ENCODE results near the gene RNF150. TPM values are rescaled to one million over a fixed set of nuclear protein-coding genes. Genes with fewer than 3 reads are reported as not detected.

RNF150 gene
- total RNA-seq, 2 experiments from 2014 or later, result 0.02 to 0.14 TPM

DNA sequence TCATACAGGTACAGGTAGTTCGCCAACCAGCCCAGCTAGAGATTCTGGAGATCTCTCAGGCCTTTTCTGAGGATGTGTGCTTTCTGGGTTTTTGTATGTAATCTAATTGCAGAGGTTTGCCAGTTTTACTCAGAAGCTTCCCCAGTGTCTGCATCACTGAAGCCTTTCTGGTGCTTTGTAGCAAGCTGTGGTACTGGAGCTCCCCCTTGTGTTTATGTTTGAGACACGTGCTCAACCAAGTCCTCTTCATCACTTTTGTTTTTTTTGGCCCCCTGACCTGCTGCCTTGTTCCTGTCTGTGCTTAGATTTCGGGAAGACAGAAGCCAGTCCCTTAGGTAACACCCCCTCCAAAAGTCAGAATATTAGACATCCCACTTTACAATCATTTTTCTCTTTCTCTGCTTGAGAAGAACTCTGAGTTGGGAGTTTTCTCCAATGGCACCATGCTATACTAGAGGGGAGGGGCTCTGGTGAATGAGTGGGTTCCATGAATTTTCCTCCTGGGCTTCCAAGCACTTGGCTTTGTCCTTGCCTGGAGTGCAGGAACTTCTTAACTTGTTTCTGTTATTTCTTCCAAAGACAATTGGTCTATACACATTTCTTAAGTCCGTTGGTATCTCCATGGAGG is 248.7 kb downstream of the RNF150 start:
- CTCF ChIA-PET, result interaction anchor here (0.6 to 1.6 kb wide), 6 partner anchors 10 to 112 kb away, joined by 3 to 4 read pairs (median 4); no protein-coding TSS in a partner anchor
- intact Hi-C loops (cut with DNase I, micrococcal nuclease), result loop anchor here in 1 of 2 experiments (1.0 kb wide), 1 partner anchor 23 kb away; no protein-coding TSS in a partner anchor
- Mint-ChIP-seq H3K4me1 (no peaks in the 10 kb centered on the region), H3K27me3 (peaks cover 4% of the 10 kb centered on the region), H3K9me3 (ENCODE audit: low read depth) (peaks cover 11% of the 10 kb centered on the region), H3K36me3 (ENCODE audit: low read depth) (peaks cover 2% of the 10 kb centered on the region), H3K27ac (no peak overlapping the region), H3K4me3 (no peak overlapping the region)
- ATAC-seq, result no peak
- POLR2A ChIA-PET, result no interaction called here
- peak; percentile 49 for DNase-seq

DNA sequence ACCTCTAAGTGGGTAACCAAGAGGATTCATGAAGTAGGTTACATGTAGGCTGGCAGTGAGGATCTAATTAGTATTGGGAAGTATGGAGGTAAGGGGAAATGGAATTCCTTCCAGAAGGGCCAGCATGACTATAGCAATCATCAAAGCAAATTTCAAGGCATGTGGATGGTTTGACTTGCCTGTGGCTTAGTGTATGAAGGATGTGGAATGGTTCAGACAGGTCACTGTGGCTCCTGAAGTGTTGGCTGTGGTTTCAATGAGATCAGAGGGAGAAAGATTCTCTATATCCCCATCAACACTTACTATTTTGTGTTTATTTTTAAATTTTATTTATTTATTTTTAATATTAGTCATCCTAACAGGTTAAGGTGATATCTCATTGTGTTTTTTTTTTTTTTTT is 255.5 kb downstream of the RNF150 start:
- POLR2A ChIA-PET, result no interaction called here
- Mint-ChIP-seq H3K4me3 (no peak overlapping the region), H3K27ac (no peak overlapping the region), H3K4me1 (no peaks in the 10 kb centered on the region), H3K27me3 (peaks cover 2% of the 10 kb centered on the region), H3K36me3 (ENCODE audit: low read depth) (peaks cover 2% of the 10 kb centered on the region), H3K9me3 (ENCODE audit: low read depth) (peaks cover 7% of the 10 kb centered on the region)
- ATAC-seq (no peak), DNase-seq (no peak)
- CTCF ChIA-PET, result no interaction called here
- intact Hi-C loops (cut with DNase I, micrococcal nuclease), result no loop called here

DNA sequence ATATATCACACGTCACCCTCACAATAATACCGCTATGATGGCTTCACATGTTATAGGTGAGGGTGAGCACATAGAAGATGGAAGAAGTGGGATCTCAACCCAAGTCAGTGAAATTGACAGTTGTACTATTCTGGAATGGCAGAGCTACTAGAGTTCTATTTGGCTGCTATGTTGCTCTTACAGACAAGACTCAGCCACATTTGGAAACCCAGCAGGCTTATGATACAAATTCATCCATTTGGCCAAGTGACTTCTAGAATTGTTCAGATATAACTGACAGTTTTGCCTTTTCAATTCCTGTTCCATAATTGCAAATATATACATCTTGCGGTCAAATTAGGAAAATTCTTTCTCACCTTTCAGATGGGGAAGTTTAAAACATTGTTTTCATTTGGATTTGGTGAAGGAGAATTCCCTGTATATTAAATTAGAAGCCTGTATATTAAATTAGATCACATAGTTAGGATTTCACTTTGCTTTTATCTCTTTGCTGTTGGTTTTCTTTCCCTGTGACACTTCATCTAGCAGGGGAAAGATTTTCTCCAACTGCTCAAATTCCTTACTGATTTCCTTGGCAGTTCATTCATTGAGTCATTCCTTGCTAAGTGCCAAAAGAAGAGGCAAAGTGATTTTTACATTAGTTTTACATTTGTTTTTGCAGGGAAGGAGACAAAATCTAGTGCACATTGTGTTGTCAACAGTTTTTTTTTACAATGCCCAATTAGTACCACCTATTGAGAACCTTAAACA is 256.5 kb downstream of the RNF150 start:
- ChIA-PET CTCF (no interaction called here), POLR2A (no interaction called here)
- intact Hi-C loops (cut with DNase I, micrococcal nuclease), result no loop called here
- no peaks in the 10 kb centered on the region for H3K36me3 Mint-ChIP-seq (ENCODE audit: low read depth)
- no peaks in the 10 kb centered on the region for H3K27me3 Mint-ChIP-seq
- ATAC-seq, result no peak
- no peak overlapping the region for H3K27ac Mint-ChIP-seq
- H3K4me1 Mint-ChIP-seq, result no peaks in the 10 kb centered on the region
- no peak for DNase-seq
- H3K4me3 Mint-ChIP-seq, result no peak overlapping the region
- H3K9me3 Mint-ChIP-seq (ENCODE audit: low read depth), result peaks cover 5% of the 10 kb centered on the region

DNA sequence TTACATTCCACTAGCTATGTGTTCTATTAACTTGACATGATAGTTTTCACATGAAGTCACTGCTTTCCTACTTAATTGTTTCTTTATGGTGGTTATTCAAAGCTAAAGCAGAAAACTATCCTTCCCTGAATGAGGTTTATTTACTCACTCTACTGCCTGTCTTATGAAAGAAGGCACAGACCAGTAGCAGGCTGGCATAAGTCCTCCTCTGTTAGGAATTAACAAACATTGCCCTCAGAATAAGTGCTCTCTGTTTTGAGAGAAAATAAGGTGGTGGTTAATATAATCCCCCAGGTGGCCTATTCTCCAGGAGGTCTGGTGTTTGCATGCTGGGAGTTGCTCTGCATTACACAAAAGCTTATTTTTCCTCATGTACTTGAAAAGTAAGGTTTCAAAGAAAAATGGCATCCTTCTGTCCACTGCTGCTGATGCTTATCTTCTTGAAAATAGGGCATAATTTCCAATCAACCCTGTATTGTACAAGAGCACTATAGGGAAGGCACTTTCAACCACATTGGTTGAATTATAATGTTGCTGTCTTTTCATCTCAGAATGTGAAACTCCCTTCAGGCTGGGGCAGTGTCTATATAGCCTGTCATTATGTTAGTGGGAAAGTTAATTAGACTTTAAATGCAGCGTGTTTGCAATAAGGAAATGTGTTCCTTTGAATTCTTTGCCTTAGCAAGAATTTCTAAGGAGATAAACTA is 257.4 kb downstream of the RNF150 start:
- H3K4me1 Mint-ChIP-seq, result no peaks in the 10 kb centered on the region
- no peak overlapping the region for H3K27ac Mint-ChIP-seq
- intact Hi-C loops (cut with DNase I, micrococcal nuclease), result no loop called here
- ChIA-PET CTCF (interaction anchor here (0.6 to 0.7 kb wide), 2 partner anchors 49 to 482 kb away, joined by 3 read pairs; no protein-coding TSS in a partner anchor), POLR2A (no interaction called here)
- no peak overlapping the region for H3K4me3 Mint-ChIP-seq
- H3K27me3 Mint-ChIP-seq, result no peaks in the 10 kb centered on the region
- DNase-seq (no peak), ATAC-seq (no peak)
- H3K36me3 Mint-ChIP-seq (ENCODE audit: low read depth), result no peaks in the 10 kb centered on the region
- peaks cover 5% of the 10 kb centered on the region for H3K9me3 Mint-ChIP-seq (ENCODE audit: low read depth)

DNA sequence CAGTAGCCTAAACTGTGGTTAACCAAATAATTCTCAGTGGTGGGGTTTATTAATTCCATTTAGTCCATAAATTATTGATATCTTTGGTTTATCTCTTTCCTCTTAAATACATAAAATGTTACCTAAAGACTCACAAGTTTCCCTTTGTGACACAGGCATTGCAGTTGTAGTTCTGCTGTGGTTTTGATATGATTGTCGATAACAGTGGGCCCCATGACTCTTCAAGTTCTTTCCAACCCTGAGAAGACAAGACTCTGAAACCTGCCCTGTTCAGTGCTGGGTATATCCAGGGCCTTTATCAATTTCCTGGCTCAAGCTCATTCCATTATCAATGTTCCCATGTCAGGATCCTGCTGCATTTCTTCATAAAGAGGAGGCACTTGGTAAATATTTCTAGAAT is 259.2 kb downstream of the RNF150 start:
- no peak overlapping the region for H3K27ac Mint-ChIP-seq
- POLR2A ChIA-PET, result no interaction called here
- H3K4me3 Mint-ChIP-seq, result no peak overlapping the region

DNA sequence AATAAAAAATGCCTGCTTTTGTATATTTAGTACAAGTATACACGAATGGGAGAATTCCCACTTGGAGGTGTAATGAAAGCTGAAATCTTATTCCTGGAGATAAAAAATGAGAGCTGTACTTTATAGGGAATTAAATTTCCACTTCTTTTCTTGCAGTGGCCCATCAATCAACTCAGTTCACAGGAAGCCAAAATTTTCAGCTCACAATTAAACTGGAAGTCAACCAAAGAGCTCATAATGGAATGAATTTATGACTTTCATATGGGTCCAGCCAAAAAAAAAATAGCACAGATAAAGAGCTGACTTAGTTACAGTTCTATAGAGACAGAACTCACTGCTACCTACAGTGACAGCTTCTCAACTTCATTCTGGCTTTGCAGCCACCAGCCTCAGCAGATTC is 261.9 kb downstream of the RNF150 start:
- no peak overlapping the region for H3K4me3 Mint-ChIP-seq
- no peak overlapping the region for H3K27ac Mint-ChIP-seq
- intact Hi-C loops (cut with DNase I, micrococcal nuclease), result no loop called here
- H3K27me3 Mint-ChIP-seq, result no peaks in the 10 kb centered on the region
- H3K9me3 Mint-ChIP-seq (ENCODE audit: low read depth), result no peaks in the 10 kb centered on the region
- ChIA-PET CTCF (interaction anchor here (1.2 kb wide), 1 partner anchor 13 kb away, joined by 4 read pairs; no protein-coding TSS in a partner anchor), POLR2A (interaction anchor here (0.5 kb wide), 1 partner anchor 33 kb away, joined by 3 read pairs; no protein-coding TSS in a partner anchor)
- no peak for DNase-seq
- ATAC-seq, result no peak
- H3K4me1 Mint-ChIP-seq, result no peaks in the 10 kb centered on the region
- H3K36me3 Mint-ChIP-seq (ENCODE audit: low read depth), result no peaks in the 10 kb centered on the region

More for the DNA sequence above, 259.2 kb downstream of the RNF150 start:
- no peaks in the 10 kb centered on the region for H3K4me1 Mint-ChIP-seq
- intact Hi-C loops (cut with DNase I, micrococcal nuclease), result no loop called here
- no peaks in the 10 kb centered on the region for H3K27me3 Mint-ChIP-seq
- CTCF ChIA-PET, result no interaction called here
- ATAC-seq, result no peak
- H3K36me3 Mint-ChIP-seq (ENCODE audit: low read depth), result no peaks in the 10 kb centered on the region
- peaks cover 3% of the 10 kb centered on the region for H3K9me3 Mint-ChIP-seq (ENCODE audit: low read depth)
- no peak for DNase-seq

DNA sequence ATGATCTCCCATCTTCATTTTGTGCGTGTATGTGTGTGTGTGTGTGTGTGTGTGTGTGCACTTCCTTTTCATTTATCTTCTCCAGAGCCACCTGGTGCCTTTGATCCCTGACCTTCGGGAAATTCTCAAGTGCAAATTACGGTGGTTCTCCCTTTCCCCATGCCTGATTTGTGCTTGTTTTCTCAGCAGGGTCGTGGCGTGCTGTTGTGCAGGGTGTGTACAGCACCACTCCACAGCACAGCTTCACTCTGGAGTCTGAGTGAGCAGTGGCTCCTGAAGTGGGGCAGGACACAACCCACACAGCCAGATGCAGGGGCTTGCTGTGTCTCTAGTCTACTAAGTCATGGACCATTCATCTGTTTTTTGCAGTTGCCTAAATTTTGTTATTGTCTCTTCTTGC is 262.8 kb downstream of the RNF150 start:
- no peaks in the 10 kb centered on the region for H3K27me3 Mint-ChIP-seq
- ChIA-PET POLR2A (no interaction called here), CTCF (interaction anchor here (1.0 kb wide), 1 partner anchor 437 kb away, joined by 3 read pairs; no protein-coding TSS in a partner anchor)
- H3K9me3 Mint-ChIP-seq (ENCODE audit: low read depth), result no peaks in the 10 kb centered on the region
- intact Hi-C loops (cut with DNase I, micrococcal nuclease), result no loop called here
- H3K4me1 Mint-ChIP-seq, result no peaks in the 10 kb centered on the region
- no peak overlapping the region for H3K27ac Mint-ChIP-seq
- no peaks in the 10 kb centered on the region for H3K36me3 Mint-ChIP-seq (ENCODE audit: low read depth)
- DNase-seq (no peak), ATAC-seq (no peak)
- no peak overlapping the region for H3K4me3 Mint-ChIP-seq

DNA sequence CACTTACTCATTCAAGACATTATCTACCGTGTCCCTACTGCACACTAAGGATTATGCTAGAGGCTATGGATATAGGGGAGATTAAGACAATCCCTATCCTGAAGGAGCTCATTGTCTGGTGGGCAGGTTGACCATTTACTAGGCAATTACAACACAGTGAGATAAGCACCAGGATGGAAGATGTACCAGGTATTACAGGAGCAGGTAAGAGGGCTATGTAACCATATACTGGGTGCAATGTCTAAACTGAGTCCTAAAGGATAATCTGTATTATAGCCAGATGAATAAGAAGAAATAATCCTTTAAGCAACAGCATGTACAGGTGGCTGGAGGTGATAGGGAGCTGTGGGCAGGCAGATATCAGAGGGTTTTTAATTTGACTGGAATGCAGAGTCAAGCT is 263.8 kb downstream of the RNF150 start:
- no peak overlapping the region for H3K4me3 Mint-ChIP-seq
- DNase-seq (no peak), ATAC-seq (no peak)
- ChIA-PET POLR2A (no interaction called here), CTCF (interaction anchor here (1.0 to 1.5 kb wide), 2 partner anchors 11 to 438 kb away, joined by 3 read pairs; no protein-coding TSS in a partner anchor)
- no peaks in the 10 kb centered on the region for H3K9me3 Mint-ChIP-seq (ENCODE audit: low read depth)
- intact Hi-C loops (cut with DNase I, micrococcal nuclease), result no loop called here
- no peaks in the 10 kb centered on the region for H3K4me1 Mint-ChIP-seq
- no peak overlapping the region for H3K27ac Mint-ChIP-seq
- peaks cover 2% of the 10 kb centered on the region for H3K27me3 Mint-ChIP-seq
- H3K36me3 Mint-ChIP-seq (ENCODE audit: low read depth), result no peaks in the 10 kb centered on the region

DNA sequence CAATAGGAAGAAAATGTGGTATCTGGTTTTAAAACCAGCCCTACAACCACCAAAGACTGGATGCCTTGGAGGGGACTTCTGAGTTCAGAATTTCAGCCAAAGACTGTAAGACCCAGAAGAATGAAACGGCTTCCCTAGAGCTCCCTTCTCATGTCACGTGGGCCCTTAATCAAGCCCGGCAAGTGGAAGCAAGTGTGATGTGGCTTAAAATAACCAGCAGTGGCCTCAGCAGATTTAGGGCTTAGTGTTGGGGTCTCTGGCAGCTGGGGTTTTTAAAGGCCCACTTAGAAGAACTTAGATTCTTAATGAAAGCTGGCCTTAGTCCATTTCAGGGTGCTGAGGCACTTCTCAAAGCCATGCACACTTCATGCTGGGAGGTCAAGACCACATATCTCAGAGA is 265.9 kb downstream of the RNF150 start:
- intact Hi-C loops (cut with DNase I, micrococcal nuclease), result no loop called here

DNA sequence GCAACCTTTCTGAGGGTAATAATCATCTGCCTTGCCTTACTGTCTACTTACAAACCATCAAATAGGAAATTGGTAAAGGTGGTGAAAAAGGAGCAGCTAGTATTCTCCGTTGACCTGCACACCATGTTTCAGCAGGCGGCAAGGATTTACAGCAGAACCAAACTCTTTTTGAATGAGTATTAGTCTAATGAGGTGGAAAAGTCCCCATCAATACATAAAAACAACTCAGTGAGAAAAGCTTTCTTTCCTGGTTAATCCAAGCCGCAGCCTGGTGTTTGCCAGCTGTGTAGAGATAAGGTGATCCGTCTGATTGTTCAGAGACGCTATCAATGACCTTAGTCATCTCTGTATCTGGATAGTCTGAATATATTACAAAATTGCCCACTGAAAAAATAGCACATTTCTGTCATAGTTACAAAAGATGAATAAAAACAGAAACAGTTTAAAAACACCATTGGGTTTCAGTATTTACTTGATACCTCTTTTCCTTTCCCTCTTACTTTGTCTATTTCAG is 266.7 kb downstream of the RNF150 start:
- CTCF ChIA-PET, result interaction anchor here (0.6 to 3.7 kb wide), 2 partner anchors 224 to 267 kb away, joined by 4 to 12 read pairs; partner anchors contain the start of gene RNF150
- no peaks in the 10 kb centered on the region for H3K4me1 Mint-ChIP-seq
- intact Hi-C loops (cut with DNase I, micrococcal nuclease), result no loop called here

More for the DNA sequence above, 265.9 kb downstream of the RNF150 start:
- peaks cover 6% of the 10 kb centered on the region for H3K27me3 Mint-ChIP-seq
- ChIA-PET POLR2A (no interaction called here), CTCF (interaction anchor here (0.6 to 3.7 kb wide), 3 partner anchors 15 to 266 kb away, joined by 3 to 12 read pairs (median 4); partner anchors contain the start of gene RNF150)
- H3K9me3 Mint-ChIP-seq (ENCODE audit: low read depth), result no peaks in the 10 kb centered on the region
- H3K4me3 Mint-ChIP-seq, result no peak overlapping the region
- H3K36me3 Mint-ChIP-seq (ENCODE audit: low read depth), result no peaks in the 10 kb centered on the region
- H3K27ac Mint-ChIP-seq, result no peak overlapping the region
- ATAC-seq (no peak), DNase-seq (no peak)
- H3K4me1 Mint-ChIP-seq, result no peaks in the 10 kb centered on the region

More for the DNA sequence above, 266.7 kb downstream of the RNF150 start:
- Mint-ChIP-seq H3K36me3 (ENCODE audit: low read depth) (no peaks in the 10 kb centered on the region), H3K9me3 (ENCODE audit: low read depth) (no peaks in the 10 kb centered on the region), H3K27me3 (peaks cover 12% of the 10 kb centered on the region), H3K4me3 (no peak overlapping the region), H3K27ac (no peak overlapping the region)
- no peak for DNase-seq
- ATAC-seq, result no peak
- POLR2A ChIA-PET, result no interaction called here
